Fibroblast of peridontal ligament (primary cell): ENCODE results near the gene NAXE.
"Not testable (repeated sequence)": the region's sequence is repeated elsewhere in the genome, so short reads cannot be mapped to it uniquely, and the experiment has no call there.

ENCODE experiments used
- DNase-seq: peaks from one replicate; pipeline ENCODE4 v3.0.0-alpha.2; 2010; ENCODE audit errors: extremely low read depth

The NAXE gene

GRCh38 chr1:156593661-156593989 lies 2.0 kb downstream of the NAXE start:
- no peak for DNase-seq

DNA sequence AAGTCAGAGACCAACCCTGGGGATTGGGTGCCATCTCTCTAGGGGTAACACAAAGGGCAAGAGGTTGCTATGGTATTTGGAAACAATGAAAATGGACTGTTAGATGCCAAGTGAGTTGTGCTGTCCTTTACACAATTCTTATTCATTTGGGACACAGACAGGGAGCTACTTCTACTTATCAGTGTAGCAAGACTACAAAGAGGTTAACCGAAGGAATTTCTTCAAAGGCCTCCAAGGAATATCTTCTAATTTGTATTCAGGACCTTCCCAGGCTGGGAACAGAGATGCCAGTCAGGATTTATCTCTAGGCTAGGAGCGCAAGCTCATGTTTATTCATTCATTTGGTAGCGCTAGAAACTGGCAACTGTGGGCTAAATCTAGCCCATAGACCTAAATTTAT lies 2.6 kb downstream of the NAXE start:
- DNase-seq, result no peak

GRCh38 chr1:156595016-156595415 lies 3.4 kb downstream of the NAXE start:
- no peak for DNase-seq

GRCh38 chr1:156596426-156596825 lies 4.8 kb downstream of the NAXE start:
- no peak for DNase-seq

GRCh38 chr1:156598125-156598524 lies 6.5 kb downstream of the NAXE start:
- DNase-seq, result no peak

DNA sequence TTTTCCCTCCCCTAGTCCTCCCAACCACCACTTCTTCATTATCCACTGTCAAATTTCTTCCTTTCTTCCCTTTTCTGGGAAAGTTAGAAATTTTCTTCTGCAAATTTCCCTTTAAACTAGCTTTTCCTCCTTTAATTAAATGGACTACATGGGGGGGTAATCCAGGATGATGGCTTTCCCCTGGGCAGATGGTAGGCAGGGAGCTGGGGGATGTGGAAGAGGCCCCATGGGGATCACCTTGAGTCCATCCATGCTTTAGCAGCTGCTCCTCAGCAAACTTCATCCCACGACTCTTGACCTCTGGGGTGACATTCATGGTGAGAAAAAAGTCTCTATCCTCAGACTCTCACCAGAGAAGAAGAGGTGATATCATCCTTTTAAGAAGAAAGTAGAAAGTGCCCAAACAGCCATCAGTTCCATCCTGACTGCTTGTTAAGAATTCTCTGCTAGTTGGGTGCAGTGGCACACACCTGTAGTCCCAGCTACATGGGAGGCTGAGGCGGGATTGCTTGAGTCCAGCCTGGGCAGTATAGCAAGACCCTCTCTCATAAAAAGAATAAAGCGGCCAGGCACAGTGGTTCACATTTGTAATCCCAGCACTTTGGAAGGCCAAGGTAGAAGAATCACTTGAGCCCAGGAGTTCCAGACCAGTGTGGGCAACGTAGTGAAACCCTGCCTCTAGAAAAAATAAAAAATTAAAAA lies 7.3 kb downstream of the NAXE start:
- DNase-seq, result no peak

GRCh38 chr1:156599811-156600210 lies 8.2 kb downstream of the NAXE start:
- DNase-seq, result no peak

DNA sequence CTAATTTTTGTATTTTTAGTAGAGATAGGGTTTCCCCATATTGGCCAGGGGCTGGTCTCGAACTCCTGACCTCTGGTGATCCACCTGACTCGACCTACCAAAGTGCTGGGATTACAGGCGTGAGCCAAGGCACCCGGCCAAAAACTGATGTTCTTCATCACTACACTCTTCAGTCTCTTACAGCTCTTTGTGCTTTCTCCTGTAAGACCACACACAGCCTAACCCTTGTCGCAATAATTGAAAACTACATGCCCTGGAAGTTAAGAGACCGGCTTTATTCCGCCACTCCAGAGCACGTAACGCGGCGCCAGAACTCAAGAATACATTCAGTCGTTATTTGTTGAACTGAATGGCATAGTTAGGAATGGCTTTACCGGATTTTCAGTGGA lies 9.2 kb downstream of the NAXE start:
- peak; percentile 14 for DNase-seq

- peak; percentile 97 for DNase-seq
Observed at GRCh38 chr1:156601122-156601830, 9.7 kb downstream of the NAXE start, which contains the start of gene GPATCH4. Gene GPATCH4, minus strand, starts transcription at chr1:156601479.

GRCh38 chr1:156601892-156602291 lies 10.3 kb downstream of the NAXE start:
- DNase-seq, result no peak

GRCh38 chr1:156602557-156602993 lies 11.0 kb downstream of the NAXE start:
- no peak for DNase-seq

DNA sequence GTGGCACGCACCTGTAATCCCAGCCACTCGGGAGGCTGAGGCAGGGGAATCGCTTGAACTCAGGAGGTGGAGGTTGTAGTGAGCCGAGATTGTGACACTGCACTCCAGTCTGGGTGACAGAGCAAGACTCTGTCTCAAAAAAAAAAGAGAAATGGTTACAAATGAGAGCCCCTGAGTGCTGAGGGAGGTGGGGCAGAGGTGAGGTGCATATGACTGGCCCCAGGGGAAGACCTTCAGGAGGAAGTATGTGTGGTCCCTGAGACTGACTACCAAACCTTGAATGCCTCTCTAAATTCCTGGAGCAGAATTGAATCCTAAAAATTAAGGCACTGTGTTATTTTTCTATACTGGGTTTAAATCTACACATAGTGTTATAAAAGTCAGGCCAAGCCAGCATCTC lies 15.8 kb downstream of the NAXE start:
- DNase-seq, result not testable (repeated sequence)

DNA sequence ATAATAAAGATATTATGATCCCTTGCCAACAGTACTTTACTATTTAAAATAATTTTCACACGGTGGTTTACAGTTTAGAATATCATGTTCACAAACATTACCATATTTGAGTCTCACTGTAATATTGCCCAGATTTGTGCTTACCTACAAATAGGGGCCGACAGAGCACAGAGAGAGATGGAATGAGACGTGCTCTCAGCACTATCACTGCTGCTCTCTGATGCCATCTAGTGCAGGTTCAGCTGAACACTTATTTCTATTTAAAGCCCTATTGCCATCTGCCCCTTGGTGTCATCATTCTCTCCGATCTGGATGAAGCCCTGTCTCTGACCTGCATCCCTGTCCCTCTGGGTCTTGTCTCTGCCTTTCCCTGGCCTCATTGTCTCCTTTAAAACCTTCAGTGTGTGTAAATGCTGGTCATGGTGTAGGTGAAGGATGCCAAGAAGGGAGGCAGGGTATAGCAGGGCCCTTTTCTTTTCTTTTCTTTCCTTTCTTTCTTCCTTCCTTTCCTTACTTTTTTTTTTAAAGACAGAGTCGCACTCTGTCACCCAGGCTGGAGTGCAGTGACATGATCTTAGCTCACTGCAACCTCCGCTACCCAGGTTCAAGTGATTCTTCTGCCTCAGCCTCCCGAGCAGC lies 16.6 kb downstream of the NAXE start:
- DNase-seq, result peak; percentile 79

- no peak for DNase-seq
Observed at GRCh38 chr1:156608981-156609380, 17.4 kb downstream of the NAXE start.

DNA sequence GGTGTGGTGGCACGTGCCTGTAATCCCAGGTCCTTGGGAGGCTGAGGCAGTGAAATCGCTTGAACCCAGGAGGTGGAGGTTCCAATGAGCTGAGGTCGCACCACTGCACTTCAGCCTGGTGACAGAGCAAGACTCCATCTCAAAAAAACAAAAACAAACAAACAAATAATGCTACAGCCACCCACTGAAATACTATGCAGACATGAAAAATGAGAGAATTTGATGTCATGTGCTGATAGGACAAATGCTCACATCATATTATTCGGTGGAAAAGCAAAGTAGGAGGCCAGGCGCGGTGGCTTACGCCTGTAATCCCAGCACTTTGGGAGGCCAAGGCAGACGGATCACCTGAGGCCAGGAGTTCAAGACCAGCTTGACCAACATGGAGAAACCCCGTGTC lies 18.5 kb downstream of the NAXE start:
- DNase-seq, result not testable (repeated sequence)

GRCh38 chr1:156612666-156613065 lies 21.1 kb downstream of the NAXE start:
- DNase-seq, result no peak

GRCh38 chr1:156615946-156616345 lies 24.4 kb downstream of the NAXE start:
- DNase-seq, result no peak

DNA sequence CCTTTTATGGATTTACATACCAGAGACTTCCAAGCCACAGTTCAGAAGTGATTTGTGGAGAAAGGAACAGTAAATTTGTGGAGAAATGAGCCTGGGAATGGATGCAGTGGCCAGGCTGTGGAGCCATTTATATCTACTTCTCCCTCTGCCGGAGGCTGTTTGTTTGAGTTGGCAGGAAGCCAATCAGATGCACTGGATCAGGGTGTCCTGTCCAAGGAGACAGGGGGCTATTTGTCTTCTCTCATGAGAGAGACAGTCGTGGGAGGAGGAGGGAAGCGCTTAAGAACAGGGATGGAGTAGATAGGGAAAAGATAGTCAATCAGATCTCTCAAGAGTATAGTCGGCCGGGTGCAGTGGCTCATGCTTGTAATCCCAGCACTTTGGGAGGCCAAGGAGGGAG lies 24.9 kb downstream of the NAXE start:
- peak; percentile 28 for DNase-seq

GRCh38 chr1:156618853-156619581 lies 27.4 kb downstream of the NAXE start, which contains the start of gene HAPLN2:
Gene HAPLN2, plus strand, starts transcription at chr1:156619415. Its CDS starts 4,076 bp downstream, at chr1:156623491.
- no peak for DNase-seq

GRCh38 chr1:156619582-156619955 lies 28.0 kb downstream of the NAXE start:
- no peak for DNase-seq

DNA sequence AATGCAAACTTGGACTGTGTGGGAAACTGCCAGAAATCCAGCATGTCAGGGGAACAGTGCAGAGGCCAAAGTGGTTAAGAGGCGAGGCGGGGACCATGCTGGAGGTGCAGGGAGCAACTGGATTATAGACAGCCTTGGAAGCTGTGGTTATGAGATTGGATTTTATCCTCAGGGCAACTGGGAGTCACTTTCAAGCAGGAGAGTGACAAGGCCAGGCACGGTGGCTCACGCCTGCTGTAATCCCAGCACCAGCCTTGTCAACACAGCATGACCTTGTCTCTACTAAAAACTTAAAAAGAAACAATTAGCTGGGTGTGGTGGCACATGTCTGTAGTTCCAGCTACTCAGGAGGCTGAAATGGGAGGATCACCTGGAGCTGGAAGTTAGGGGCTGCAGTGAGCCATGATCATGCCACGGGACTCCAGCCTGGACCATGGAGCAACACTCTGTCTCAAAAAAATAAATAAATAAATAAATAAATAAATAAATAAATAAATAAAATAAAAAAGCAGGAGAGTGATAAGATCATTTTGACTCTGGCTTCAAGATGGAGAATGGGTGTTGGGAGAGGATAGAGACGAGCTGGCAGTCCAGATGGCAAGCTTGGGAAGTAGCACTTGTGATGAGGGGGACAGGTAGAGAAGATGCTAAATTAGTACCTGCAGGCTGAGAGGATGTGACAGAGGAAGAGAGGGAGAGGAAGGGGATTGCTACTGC lies 31.2 kb downstream of the NAXE start:
- DNase-seq, result no peak
